ENCODE data around the gene ADAT3.

ADAT3 gene

GRCh38 chr19:1956122-1956494, 50.9 kb downstream of the ADAT3 start:
- no peaks in the 10 kb centered on the region for H3K4me1 ChIP-seq (ENCODE audit: control insufficient read depth, low read length)
- no peaks in the 10 kb centered on the region for H3K9me2 ChIP-seq (replicated peaks; ENCODE audit: control insufficient read depth, low read length)
- no peaks in the 10 kb centered on the region for H3K9me3 ChIP-seq (ENCODE audit: control insufficient read depth, insufficient read depth, low read length)
- no peak for TF ChIP-seq CTCF (IDR thresholded peaks at IDR 0.05; ENCODE audit: low read depth, low read length, poor library complexity, severe bottlenecking)
- no peak for TF ChIP-seq EZH2phosphoT487 (IDR thresholded peaks at IDR 0.05; ENCODE audit: borderline replicate concordance, low read length)
- H3K27me3 ChIP-seq (ENCODE audit: control insufficient read depth, low read length): no peaks in the 10 kb centered on the region
- H3K79me2 ChIP-seq (ENCODE audit: control insufficient read depth, low read length): peaks cover 92% of the 10 kb centered on the region
- H3K27ac ChIP-seq (ENCODE audit: low read depth, low read length): no peak overlapping the region
- peaks cover 14% of the 10 kb centered on the region for H4K20me1 ChIP-seq (ENCODE audit: control insufficient read depth, insufficient read depth, low read depth, low read length)
- H3K4me2 ChIP-seq (ENCODE audit: low read length): no peak overlapping the region
- no peak overlapping the region for H3K4me3 ChIP-seq (ENCODE audit: low read length)
- peaks cover 8% of the 10 kb centered on the region for H3K36me3 ChIP-seq (ENCODE audit: control insufficient read depth, low read length)
- H3F3A ChIP-seq (ENCODE audit: control insufficient read depth, insufficient read depth): no peaks in the 10 kb centered on the region

GRCh38 chr19:1956868-1957492, 51.8 kb downstream of the ADAT3 start:
- Histone ChIP-seq H3K4me1 (ENCODE audit: control insufficient read depth, low read length) (no peaks in the 10 kb centered on the region), H3K4me3 (ENCODE audit: low read length) (no peak overlapping the region), H3K27me3 (ENCODE audit: control insufficient read depth, low read length) (no peaks in the 10 kb centered on the region), H4K20me1 (ENCODE audit: control insufficient read depth, insufficient read depth, low read depth, low read length) (peaks cover 19% of the 10 kb centered on the region), H3K36me3 (ENCODE audit: control insufficient read depth, low read length) (peaks cover 8% of the 10 kb centered on the region), H3K9me3 (ENCODE audit: control insufficient read depth, insufficient read depth, low read length) (no peaks in the 10 kb centered on the region), H3K27ac (ENCODE audit: low read depth, low read length) (no peak overlapping the region), H3F3A (ENCODE audit: control insufficient read depth, insufficient read depth) (no peaks in the 10 kb centered on the region), H3K79me2 (ENCODE audit: control insufficient read depth, low read length) (peaks cover 92% of the 10 kb centered on the region), H3K9me2 (replicated peaks; ENCODE audit: control insufficient read depth, low read length) (no peaks in the 10 kb centered on the region), H3K4me2 (ENCODE audit: low read length) (no peak overlapping the region)
- TF ChIP-seq EZH2phosphoT487 (IDR thresholded peaks at IDR 0.05; ENCODE audit: borderline replicate concordance, low read length) (no peak), CTCF (IDR thresholded peaks at IDR 0.05; ENCODE audit: low read depth, low read length, poor library complexity, severe bottlenecking) (no peak)

- Histone ChIP-seq H4K20me1 (ENCODE audit: control insufficient read depth, insufficient read depth, low read depth, low read length) (peaks cover 20% of the 10 kb centered on the region), H3K4me1 (ENCODE audit: control insufficient read depth, low read length) (no peaks in the 10 kb centered on the region), H3K36me3 (ENCODE audit: control insufficient read depth, low read length) (peaks cover 7% of the 10 kb centered on the region), H3K4me3 (ENCODE audit: low read length) (no peak overlapping the region), H3K79me2 (ENCODE audit: control insufficient read depth, low read length) (peaks cover 91% of the 10 kb centered on the region), H3F3A (ENCODE audit: control insufficient read depth, insufficient read depth) (no peaks in the 10 kb centered on the region), H3K9me2 (replicated peaks; ENCODE audit: control insufficient read depth, low read length) (no peaks in the 10 kb centered on the region), H3K27ac (ENCODE audit: low read depth, low read length) (no peak overlapping the region), H3K9me3 (ENCODE audit: control insufficient read depth, insufficient read depth, low read length) (no peaks in the 10 kb centered on the region), H3K27me3 (ENCODE audit: control insufficient read depth, low read length) (no peaks in the 10 kb centered on the region), H3K4me2 (ENCODE audit: low read length) (no peak overlapping the region)
- no peak for TF ChIP-seq CTCF (IDR thresholded peaks at IDR 0.05; ENCODE audit: low read depth, low read length, poor library complexity, severe bottlenecking)
- no peak for TF ChIP-seq EZH2phosphoT487 (IDR thresholded peaks at IDR 0.05; ENCODE audit: borderline replicate concordance, low read length)
Observed at GRCh38 chr19:1957562-1958248, 52.5 kb downstream of the ADAT3 start.
